SK-N-SH treated with all-trans-retinoic acid at 6 μM for 48 hours (cell line): ENCODE data around the gene AUTS2.

ENCODE experiments used
- ATAC-seq: fragments of 200-7000 bp; cut with Tn5 transposase; 3 replicates; pipeline ENCODE4 v1.9.1; 2020; ENCODE audit warnings: mild to moderate bottlenecking, moderate library complexity
- ARNTL ChIP-seq: fragments of 450-650 bp; formaldehyde crosslinking; IDR thresholded peaks from 2 replicates; pipeline ENCODE4 v1.5.0; 2020; ENCODE audit warnings: low read depth, mild to moderate bottlenecking, moderate library complexity, borderline replicate concordance
- BACH2 ChIP-seq: fragments of 250-450 bp; sonication (Bioruptor Pico); IDR thresholded peaks from 2 replicates; pipeline ENCODE4 v1.9.0; 2021; ENCODE audit warnings: mild to moderate bottlenecking, borderline replicate concordance
- CREB5 ChIP-seq: fragments of 250-450 bp; sonication (Bioruptor Pico); IDR thresholded peaks from 2 replicates; pipeline ENCODE4 v1.5.1; 2020; ENCODE audit warnings: low read depth, mild to moderate bottlenecking, moderate library complexity
- CSDC2 ChIP-seq: fragments of 250-450 bp; sonication (Bioruptor Pico); IDR thresholded peaks from 2 replicates; pipeline ENCODE4 v1.5.0; 2020; ENCODE audit warnings: mild to moderate bottlenecking, moderate library complexity
- CSRNP3 ChIP-seq: fragments of 250-450 bp; sonication (Bioruptor Pico); IDR thresholded peaks from 2 replicates; pipeline ENCODE4 v1.5.1; 2021; ENCODE audit warnings: mild to moderate bottlenecking, moderate library complexity
- ESRRG ChIP-seq: fragments of 250-450 bp; sonication (Bioruptor Pico); IDR thresholded peaks from 2 replicates; pipeline ENCODE4 v1.6.1; 2021; ENCODE audit warnings: mild to moderate bottlenecking
- GLIS3 ChIP-seq: fragments of 250-450 bp; sonication (Bioruptor Pico); IDR thresholded peaks from 2 replicates; pipeline ENCODE4 v1.5.0; 2020; ENCODE audit warnings: mild to moderate bottlenecking, moderate library complexity
- ISL1 ChIP-seq: fragments of 250-450 bp; sonication (Bioruptor Pico); IDR thresholded peaks from 2 replicates; pipeline ENCODE4 v2.1.2; 2022; ENCODE audit warnings: mild to moderate bottlenecking, moderate library complexity
- PATZ1 ChIP-seq: fragments of 250-450 bp; sonication (Bioruptor Pico); IDR thresholded peaks from 2 replicates; pipeline ENCODE4 v1.8.0; 2020; ENCODE audit warnings: mild to moderate bottlenecking, moderate library complexity, borderline replicate concordance
- PPARA ChIP-seq: fragments of 250-450 bp; sonication (Bioruptor Pico); IDR thresholded peaks from 2 replicates; pipeline ENCODE4 v1.5.0; 2020; ENCODE audit warnings: mild to moderate bottlenecking, borderline replicate concordance
- RARB ChIP-seq: fragments of 250-450 bp; sonication (Bioruptor Pico); IDR thresholded peaks from 2 replicates; pipeline ENCODE4 v1.8.0; 2021; ENCODE audit warnings: mild to moderate bottlenecking, moderate library complexity
- SNAI2 ChIP-seq: fragments of 250-450 bp; sonication (Bioruptor Pico); IDR thresholded peaks from 2 replicates; pipeline ENCODE4 v1.5.0; 2020; ENCODE audit warnings: mild to moderate bottlenecking, moderate library complexity
- TOX ChIP-seq: fragments of 250-450 bp; sonication (Bioruptor Pico); IDR thresholded peaks from 2 replicates; pipeline ENCODE4 v1.8.0; 2021; ENCODE audit warnings: mild to moderate bottlenecking, moderate library complexity, borderline replicate concordance
- TSHZ2 ChIP-seq: fragments of 250-450 bp; sonication (Bioruptor Pico); IDR thresholded peaks from 2 replicates; pipeline ENCODE4 v1.5.0; 2020; ENCODE audit warnings: mild to moderate bottlenecking, moderate library complexity
- ZFP3 ChIP-seq: fragments of 250-450 bp; sonication (Bioruptor Pico); IDR thresholded peaks from 2 replicates; pipeline ENCODE4 v1.5.0; 2020; ENCODE audit warnings: mild to moderate bottlenecking, moderate library complexity
- ZFP30 ChIP-seq: fragments of 450-650 bp; formaldehyde crosslinking; IDR thresholded peaks from 2 replicates; pipeline ENCODE4 v1.5.0; 2022; ENCODE audit warnings: mild to moderate bottlenecking, moderate library complexity
- ZNF565 ChIP-seq: fragments of 450-650 bp; formaldehyde crosslinking; conservative IDR thresholded peaks from 2 replicates; pipeline ENCODE4 v1.5.0; 2020; ENCODE audit warnings: low read depth, mild to moderate bottlenecking, moderate library complexity
- ZNF70 ChIP-seq: fragments of 450-650 bp; formaldehyde crosslinking; IDR thresholded peaks from 2 replicates; pipeline ENCODE4 v1.5.0; 2020; ENCODE audit warnings: mild to moderate bottlenecking, moderate library complexity

Gene AUTS2

GRCh38 chr7:70553364-70553763 lies 955.1 kb downstream of the AUTS2 start:
- TF ChIP-seq PATZ1 (no peak), PPARA (CRISPR knock-in tag) (no peak), CSDC2 (CRISPR knock-in tag) (no peak), RARB (CRISPR knock-in tag) (no peak), ARNTL (CRISPR knock-in tag) (no peak), TOX (no peak), ZNF70 (CRISPR knock-in tag) (no peak), TSHZ2 (CRISPR knock-in tag) (no peak)
- ATAC-seq, result no peak

GRCh38 chr7:70554646-70555045 lies 956.4 kb downstream of the AUTS2 start:
- ATAC-seq, result no peak
- no peak for TF ChIP-seq ZNF70 (CRISPR knock-in tag)
- no peak for TF ChIP-seq RARB (CRISPR knock-in tag)
- TF ChIP-seq TSHZ2 (CRISPR knock-in tag), result no peak
- no peak for TF ChIP-seq CREB5 (CRISPR knock-in tag)
- TF ChIP-seq SNAI2 (CRISPR knock-in tag), result no peak
- TF ChIP-seq ZFP30 (CRISPR knock-in tag), result no peak
- no peak for TF ChIP-seq CSDC2 (CRISPR knock-in tag)
- TF ChIP-seq PATZ1, result no peak
- TF ChIP-seq ARNTL (CRISPR knock-in tag), result no peak
- no peak for TF ChIP-seq ZNF565 (CRISPR knock-in tag)

- TF ChIP-seq ZNF565 (CRISPR knock-in tag) (no peak), ZFP3 (CRISPR knock-in tag) (peak; percentile 92)
- ATAC-seq, result no peak
Measured at GRCh38 chr7:70556761-70557160, 958.5 kb downstream of the AUTS2 start.

- peak; percentile 24; the same call in 1 of the 3 replicates for ATAC-seq
- no peak for TF ChIP-seq ZNF565 (CRISPR knock-in tag)
- no peak for TF ChIP-seq RARB (CRISPR knock-in tag)
- no peak for TF ChIP-seq BACH2
- no peak for TF ChIP-seq CSRNP3 (CRISPR knock-in tag)
- no peak for TF ChIP-seq TSHZ2 (CRISPR knock-in tag)
- no peak for TF ChIP-seq ESRRG (CRISPR knock-in tag)
- TF ChIP-seq PPARA (CRISPR knock-in tag), result no peak
- no peak for TF ChIP-seq ZNF70 (CRISPR knock-in tag)
- no peak for TF ChIP-seq ARNTL (CRISPR knock-in tag)
- no peak for TF ChIP-seq GLIS3 (CRISPR knock-in tag)
- TF ChIP-seq CSDC2 (CRISPR knock-in tag), result no peak
- no peak for TF ChIP-seq ISL1 (CRISPR knock-in tag)
Measured at GRCh38 chr7:70557338-70557737, 959.1 kb downstream of the AUTS2 start.
